K562 (cell line): ENCODE results near the gene PYGL. TPM values are rescaled to one million over a fixed set of nuclear protein-coding genes. Genes with fewer than 3 reads are reported as not detected.

Experiments used
- ATAC-seq: fragments of 200-7000 bp; cut with Tn5 transposase; 3 replicates; pipeline ENCODE4 v1.9.1; 2020; ENCODE audit warnings: moderate library complexity
- BruUV-seq: library from RNA; stranded (reverse); fragments of 400-500 nt; replicated peaks from 2 replicates; lab custom pipeline; 2021; lab: Mats Ljungman, UMichigan
- CTCF ChIA-PET: fragments of 300-600 bp; formaldehyde crosslinking; extraction: SDS; loops from one replicate; lab custom pipeline; 2021; ENCODE audit warnings: low intra/inter-chr PET ratio; lab: Yijun Ruan, JAX
- POLR2A ChIA-PET: fragments of 300-600, 350-650 bp; sonication (Branson Sonifier 250); formaldehyde crosslinking; extraction: SDS; loops from one replicate; lab custom pipeline; 2021; ENCODE audit warnings: antibody characterized with exemption, inconsistent platforms; lab: Yijun Ruan, JAX
- DNase-seq, 4 experiments: peaks; one replicate each; pipeline versions ENCODE4 v3.0.0 to v3.0.0-alpha.2; 2011 to 2018; ENCODE audit warnings: low spot score in 3 of 4, mixed read lengths in 3 of 4; ENCODE audit errors: extremely low read depth in 1 of 4
- FAIRE-seq: peaks from 2 replicates; lab custom pipeline; 2011; peaks lifted over from hg19 to GRCh38; lab: Jason Lieb, UNC
- H2AFZ ChIP-seq: 2 replicates; pipeline ENCODE4 v1.6.0; 2011; ENCODE audit warnings: low read depth, low read length, control low read depth, inconsistent platforms
- H3K27ac ChIP-seq: fragments of 200-600 bp; 3 replicates; pipeline ENCODE4 v1.8.0; 2011; ENCODE audit warnings: low read depth, mild to moderate bottlenecking, control low read depth, inconsistent platforms, low read length, moderate library complexity, mixed read lengths; ENCODE audit errors: extremely low read depth
- H3K27me3 ChIP-seq, 2 experiments: fragments of 300-600 bp in 1 of 2; 2 replicates in 1 of 2; 3 replicates in 1 of 2; pipeline versions ENCODE4 v1.6.0 to v1.8.0; 2011; ENCODE audit warnings: inconsistent platforms in 2 of 2, low read length in 2 of 2, mild to moderate bottlenecking in 1 of 2, mixed read lengths in 1 of 2, moderate library complexity in 1 of 2; ENCODE audit not compliant: control insufficient read depth in 2 of 2, insufficient read depth in 2 of 2
- H3K36me3 ChIP-seq: fragments of 300-600 bp; 3 replicates; pipeline ENCODE4 v1.8.0; 2011; ENCODE audit warnings: mild to moderate bottlenecking, low read length, inconsistent platforms; ENCODE audit not compliant: control insufficient read depth, insufficient read depth
- H3K4me1 ChIP-seq, 2 experiments: fragments of 200-600 bp in 1 of 2; replicated peaks in 1 of 2; 2 replicates in 1 of 2; 3 replicates in 1 of 2; pipeline versions ENCODE4 v1.5.1 to v1.8.0; 2011; ENCODE audit warnings: inconsistent platforms in 2 of 2, low read length in 2 of 2, mild to moderate bottlenecking in 1 of 2, mixed read lengths in 1 of 2, moderate library complexity in 1 of 2; ENCODE audit not compliant: control insufficient read depth in 2 of 2, insufficient read depth in 2 of 2
- H3K4me2 ChIP-seq: 2 replicates; pipeline ENCODE4 v1.6.1; 2011; ENCODE audit warnings: low read length, control low read depth, inconsistent platforms, mixed read lengths; ENCODE audit not compliant: insufficient read depth
- H3K4me3 ChIP-seq: fragments of 200-600 bp; sonication (generic), shearing (Covaris generic); 2 replicates; pipeline ENCODE4 v1.5.1; 2016; ENCODE audit warnings: control low read depth, inconsistent platforms
- H3K79me2 ChIP-seq: fragments of 200-600 bp; 3 replicates; pipeline ENCODE4 v1.8.0; 2011; ENCODE audit warnings: low read length, inconsistent platforms; ENCODE audit not compliant: control insufficient read depth, insufficient read depth
- H3K9ac ChIP-seq, 2 experiments: 2 replicates each; pipeline versions ENCODE4 v1.6.0 to v1.6.1; 2011; ENCODE audit warnings: low read depth in 2 of 2, low read length in 2 of 2, control low read depth in 1 of 2, inconsistent platforms in 1 of 2, mild to moderate bottlenecking in 1 of 2, mixed read lengths in 1 of 2; ENCODE audit not compliant: insufficient read depth in 1 of 2
- H3K9me1 ChIP-seq: one replicate; pipeline ENCODE4 v1.6.0; 2011; ENCODE audit warnings: inconsistent platforms, mild to moderate bottlenecking, low read length, moderate library complexity; ENCODE audit not compliant: control insufficient read depth, insufficient read depth
- H3K9me3 ChIP-seq: replicated peaks from 2 replicates; pipeline ENCODE4 v1.5.1; 2011; ENCODE audit warnings: low read depth, low read length, inconsistent platforms; ENCODE audit not compliant: control insufficient read depth, insufficient read depth
- H4K20me1 ChIP-seq: replicated peaks from 2 replicates; pipeline ENCODE4 v1.6.1; 2011; ENCODE audit warnings: low read length, inconsistent platforms, mixed read lengths; ENCODE audit not compliant: control insufficient read depth, insufficient read depth
- CXXC5 ChIP-seq: fragments of 250-450 bp; sonication (Bioruptor Pico); IDR thresholded peaks from 2 replicates; pipeline ENCODE4 v1.8.0; 2022; ENCODE audit warnings: inconsistent platforms, mild to moderate bottlenecking, moderate library complexity
- ETV6 ChIP-seq, 3 experiments: fragments of 150-350 bp in 1 of 3; sonication (generic) in 1 of 3; formaldehyde crosslinking in 1 of 3; IDR thresholded peaks; 2 replicates each; pipeline versions ENCODE4 v1.6.1 to v1.8.0; 2014 to 2022; ENCODE audit warnings: borderline replicate concordance in 2 of 3, low read depth in 2 of 3, antibody characterized with exemption in 1 of 3, low read length in 1 of 3, mild to moderate bottlenecking in 1 of 3, missing genetic modification reagents in 1 of 3
- MIER1 ChIP-seq: fragments of 450-650 bp; IDR thresholded peaks from 2 replicates; pipeline ENCODE4 v1.6.1; 2016; ENCODE audit warnings: antibody characterized with exemption, mild to moderate bottlenecking, low read depth
- NKRF ChIP-seq: fragments of 450-650 bp; IDR thresholded peaks from 2 replicates; pipeline ENCODE4 v1.6.1; 2016; ENCODE audit warnings: borderline replicate concordance
- TSHZ1 ChIP-seq: fragments of 250-450 bp; sonication (Bioruptor Pico); IDR thresholded peaks from 2 replicates; pipeline ENCODE4 v1.4.0; 2020; ENCODE audit warnings: mild to moderate bottlenecking, moderate library complexity
- ZNF23 ChIP-seq: fragments of 250-450 bp; sonication (Bioruptor Pico); IDR thresholded peaks from 2 replicates; pipeline ENCODE4 v1.4.0; 2020; ENCODE audit warnings: mild to moderate bottlenecking
- ZNF551 ChIP-seq: fragments of 250-450 bp; sonication (Bioruptor Pico); IDR thresholded peaks from 2 replicates; pipeline ENCODE4 v1.5.0; 2021; ENCODE audit warnings: mild to moderate bottlenecking, moderate library complexity
- WGBS: fragments of 100-300 bp; shearing (Covaris generic); methylation state at CpG from one replicate; pipeline ENCODE4 v1.1.6; 2016; ENCODE audit warnings: low coverage, mixed read lengths; ENCODE audit not compliant: insufficient coverage; ENCODE audit errors: missing lambda C conversion rate; 5-methylcytosine and 5-hydroxymethylcytosine counted together
- in situ Hi-C: fragments of 300-500 bp; cut with MboI; formaldehyde crosslinking; loops from 4 replicates; pipeline ENCODE4 v1.15.0; 2018; ENCODE audit warnings: inconsistent platforms, mixed read lengths
- intact Hi-C: fragments of 100-400 bp; cut with micrococcal nuclease; formaldehyde crosslinking; loops from 2 replicates; pipeline ENCODE4 v1.14.2; 2022
- polyA plus RNA-seq, 8 experiments: library from polyadenylated mRNA; depleted of rRNA in 4 of 8; stranded (reverse) in 5 of 8; unstranded in 3 of 8; fragments of >200 nt; fragmentation: Nextera tagmentation in 2 of 8; fragmentation: Illumina TruSeq in 1 of 8; extraction: Ambion mirVana in 2 of 8; extraction: Trizol in 1 of 8; gene quantifications; 2 replicates each; pipeline versions ENCODE4 v1.2.1 to v1.2.3, GENCODE V29; 2011 to 2014; ENCODE audit warnings: inconsistent platforms in 1 of 8, missing spikeins in 1 of 8
- total RNA-seq, 7 experiments: library from RNA; depleted of rRNA in 6 of 7; stranded (reverse); fragments of >200 nt in 6 of 7; fragmentation: Illumina TruSeq in 2 of 7; extraction: Trizol in 2 of 7; gene quantifications; 2 replicates each; pipeline versions ENCODE4 v1.2.1 to v1.2.3, GENCODE V29; 2011 to 2021; ENCODE audit warnings: low replicate concordance in 1 of 7

The PYGL gene
- total and polyA plus RNA-seq, 9 of the 15 experiments (the other 6 are each of a cell fraction or from before 2014, with no cell fraction given): 3.5 to 17.9 (median 13.1) TPM

GRCh38 chr14:50871914-50872732 is 72.2 kb downstream of the PYGL start, which contains the start of gene ABHD12B:
ABHD12B (plus strand) TSS chr14:50872053; CDS start chr14:50872175, 122 bp downstream.
- no peak within 1 kb of the TSS for H3K9ac ChIP-seq
- BruUV-seq: no TSS peak
- ChIA-PET CTCF (interaction anchor here (0.7 kb wide), 1 partner anchor 22 kb away, joined by 3 read pairs; no protein-coding TSS in a partner anchor), POLR2A (interaction anchor here (0.6 kb wide), 1 partner anchor 20 kb away, joined by 3 read pairs; no protein-coding TSS in a partner anchor)
- no peaks in the 10 kb centered on the region for H3K36me3 ChIP-seq
- no peaks in the 10 kb centered on the region for H3K9me3 ChIP-seq
- no peak within 1 kb of the TSS for H3K4me2 ChIP-seq
- peaks cover 8 to 27% of the 10 kb centered on the region in 2 experiments; a peak in 3 of 5 replicates for H3K27me3 ChIP-seq
- no peak for FAIRE-seq
- 5% methylated on average over 17 of the region's 63 CpGs for WGBS
- no peaks in the 10 kb centered on the region for H3K79me2 ChIP-seq
- intact Hi-C loops: no loop called here
- ATAC-seq: no peak
- H3K4me1 ChIP-seq: peaks cover 0 to 6% of the 10 kb centered on the region in 2 experiments; a peak in 1 of 5 replicates
- H4K20me1 ChIP-seq: no peaks in the 10 kb centered on the region
- H3K9me1 ChIP-seq: no peaks in the 10 kb centered on the region
- TF ChIP-seq ZNF551 (CRISPR knock-in tag): no peak
- no peak within 1 kb of the TSS for H2AFZ ChIP-seq
- no peak within 1 kb of the TSS for H3K27ac ChIP-seq
- no peak within 1 kb of the TSS for H3K4me3 ChIP-seq
- in situ Hi-C loops: no loop called here
- no peak for DNase-seq

- no peak for FAIRE-seq
- no peak for ATAC-seq
- no peak overlapping the region for H3K4me3 ChIP-seq
- TF ChIP-seq MIER1: no peak
- TF ChIP-seq TSHZ1: no peak
- no peak for TF ChIP-seq ZNF23 (CRISPR knock-in tag)
- no peak for TF ChIP-seq ETV6 (IDR thresholded peaks at IDR 0.05; ENCODE audit: borderline replicate concordance in 1 of 2, low read depth in 2 of 2, low read length in 1 of 2)
- TF ChIP-seq ETV6 (CRISPR knock-in tag; IDR thresholded peaks at IDR 0.05; ENCODE audit: borderline replicate concordance): no peak
- no peak for TF ChIP-seq NKRF
- TF ChIP-seq CXXC5 (CRISPR knock-in tag): no peak
Measured at GRCh38 chr14:50871228-50871627, 73.1 kb downstream of the PYGL start.

More at GRCh38 chr14:50871228-50871627, 73.1 kb downstream of the PYGL start:
- BruUV-seq: no TSS peak
- no peak overlapping the region for H3K4me2 ChIP-seq
- in situ Hi-C loops (no loop called here), intact Hi-C loops (no loop called here)
- no peaks in the 10 kb centered on the region for H4K20me1 ChIP-seq
- no peak overlapping the region for H2AFZ ChIP-seq
- H3K36me3 ChIP-seq: no peaks in the 10 kb centered on the region
- H3K27ac ChIP-seq: no peak overlapping the region
- ChIA-PET POLR2A (interaction anchor here (0.6 kb wide), 2 partner anchors 19 to 39 kb away, joined by 3 read pairs; no protein-coding TSS in a partner anchor), CTCF (no interaction called here)
- no peak overlapping the region for H3K9ac ChIP-seq
- H3K9me3 ChIP-seq: no peaks in the 10 kb centered on the region
- no peak for DNase-seq
- H3K27me3 ChIP-seq: peaks cover 12 to 27% of the 10 kb centered on the region in 2 experiments; a peak in 3 of 5 replicates
- no peaks in the 10 kb centered on the region for H3K79me2 ChIP-seq
- WGBS: 0% methylated on average over 5 of the region's 5 CpGs
- H3K9me1 ChIP-seq: no peaks in the 10 kb centered on the region
- peaks cover 0 to 6% of the 10 kb centered on the region in 2 experiments; a peak in 1 of 5 replicates for H3K4me1 ChIP-seq
